HCT116 (cell line): ENCODE data around the gene BRI3BP. TPM values are rescaled to one million over a fixed set of nuclear protein-coding genes. Genes with fewer than 3 reads are reported as not detected.

Experiments
- ATAC-seq: fragments of 200-7000 bp; cut with Tn5 transposase; 2 replicates; pipeline ENCODE4 v1.9.1; 2020; ENCODE audit warnings: mild to moderate bottlenecking, moderate library complexity
- BruUV-seq: library from RNA; stranded (reverse); fragments of 400-500 nt; replicated peaks from 2 replicates; lab custom pipeline; 2021; lab: Mats Ljungman, UMichigan
- CTCF ChIA-PET: fragments of 300-600 bp; sonication (Branson Sonifier 250); formaldehyde crosslinking; loops from one replicate; lab custom pipeline; 2021; ENCODE audit warnings: antibody characterized with exemption; lab: Charles Lee
- POLR2A ChIA-PET: fragments of 300-600, 350-600 bp; sonication (Branson Sonifier 250); formaldehyde crosslinking; loops from one replicate; lab custom pipeline; 2021; ENCODE audit warnings: antibody characterized with exemption; lab: Charles Lee
- RAD21 ChIA-PET, 2 experiments: fragments of 300-600 bp; sonication (Branson Sonifier 250); formaldehyde crosslinking; loops; one replicate each; lab custom pipeline; 2023; ENCODE audit warnings: low total read pairs in 2 of 2; ENCODE audit not compliant: uncharacterized antibody in 2 of 2, unreplicated experiment in 2 of 2, low non-redundant PET in 1 of 2; lab: Charles Lee
- DNase-seq: peaks from one replicate; pipeline ENCODE4 v3.0.0-alpha.2; 2010; ENCODE audit warnings: low read depth, low spot score
- H2AFZ ChIP-seq: fragments of 200-600 bp; shearing (Covaris generic), sonication (generic); 2 replicates; pipeline ENCODE4 v1.6.1; 2017; ENCODE audit warnings: low read depth, mixed run types, mixed read lengths, antibody characterized with exemption, low read length; ENCODE audit not compliant: poor library complexity, severe bottlenecking
- H3K27ac ChIP-seq: 2 replicates; pipeline ENCODE4 v1.5.1; 2012; ENCODE audit warnings: low read depth, low read length
- H3K27me3 ChIP-seq: fragments of 200-600 bp; sonication (generic); 2 replicates; pipeline ENCODE4 v1.6.1; 2016; ENCODE audit warnings: mixed run types, low read length, mixed read lengths; ENCODE audit not compliant: insufficient read depth
- H3K36me3 ChIP-seq, 2 experiments: fragments of 200-500 bp in 1 of 2; fragments of 200-600 bp in 1 of 2; sonication (Bioruptor generic) in 1 of 2; sonication (generic) in 1 of 2; 2 replicates each; pipeline versions ENCODE4 v1.5.1 to v1.6.1; 2014 to 2016; ENCODE audit warnings: low read length in 2 of 2, inconsistent platforms in 1 of 2, mixed read lengths in 1 of 2, mixed run types in 1 of 2; ENCODE audit not compliant: insufficient read depth in 2 of 2, control insufficient read depth in 1 of 2
- H3K4me1 ChIP-seq, 2 experiments: fragments of 200-600 bp in 1 of 2; sonication (generic) in 1 of 2; 2 replicates each; pipeline versions ENCODE4 v1.5.1 to v1.6.1; 2012 to 2017; ENCODE audit warnings: low read length in 2 of 2, inconsistent platforms in 1 of 2, mild to moderate bottlenecking in 1 of 2, mixed read lengths in 1 of 2, mixed run types in 1 of 2, moderate library complexity in 1 of 2; ENCODE audit not compliant: insufficient read depth in 2 of 2, control insufficient read depth in 1 of 2
- H3K4me2 ChIP-seq: fragments of 200-600 bp; sonication (generic); 2 replicates; pipeline ENCODE4 v1.6.1; 2017; ENCODE audit warnings: mixed run types, low read length, mixed read lengths
- H3K4me3 ChIP-seq, 2 experiments: fragments of 200-600 bp in 1 of 2; sonication (generic) in 1 of 2; replicated peaks in 1 of 2; 2 replicates each; pipeline ENCODE4 v1.5.1; 2011 to 2016; ENCODE audit warnings: low read length in 2 of 2, control low read depth in 1 of 2, low read depth in 1 of 2, mild to moderate bottlenecking in 1 of 2, mixed read lengths in 1 of 2, mixed run types in 1 of 2
- H3K79me2 ChIP-seq: fragments of 200-600 bp; sonication (generic); 2 replicates; pipeline ENCODE4 v1.6.1; 2017; ENCODE audit warnings: mild to moderate bottlenecking, mixed run types, low read length, moderate library complexity, mixed read lengths; ENCODE audit not compliant: insufficient read depth
- H3K9ac ChIP-seq: fragments of 200-600 bp; sonication (generic); 2 replicates; pipeline ENCODE4 v1.6.1; 2016; ENCODE audit warnings: low read length, mixed read lengths
- H3K9me2 ChIP-seq: fragments of 200-600 bp; sonication (generic), shearing (Covaris generic); 2 replicates; pipeline ENCODE4 v1.6.1; 2017; ENCODE audit warnings: mixed run types, mild to moderate bottlenecking, moderate library complexity; ENCODE audit not compliant: insufficient read depth
- H3K9me3 ChIP-seq, 2 experiments: fragments of 200-500 bp in 1 of 2; fragments of 200-600 bp in 1 of 2; sonication (Bioruptor generic) in 1 of 2; sonication (generic) in 1 of 2; 2 replicates each; pipeline ENCODE4 v1.6.1; 2014 to 2017; ENCODE audit warnings: low read length in 2 of 2, mixed read lengths in 2 of 2, inconsistent platforms in 1 of 2, low read depth in 1 of 2, mild to moderate bottlenecking in 1 of 2, mixed run types in 1 of 2, moderate library complexity in 1 of 2; ENCODE audit not compliant: control insufficient read depth in 1 of 2, insufficient read depth in 1 of 2
- H4K20me1 ChIP-seq: fragments of 200-600 bp; sonication (generic), shearing (Covaris generic); 2 replicates; pipeline ENCODE4 v1.6.1; 2017; ENCODE audit warnings: mixed run types, mild to moderate bottlenecking, moderate library complexity; ENCODE audit not compliant: insufficient read depth
- CBX3 ChIP-seq: IDR thresholded peaks from 2 replicates; pipeline ENCODE4 v1.6.1; 2012; ENCODE audit warnings: low read depth
- ELF1 ChIP-seq: IDR thresholded peaks from 2 replicates; pipeline ENCODE4 v1.6.1; 2012; ENCODE audit warnings: low read depth, borderline replicate concordance
- EZH2 ChIP-seq: fragments of 200-600 bp; sonication (generic); IDR thresholded peaks from 2 replicates; pipeline ENCODE4 v1.6.1; 2017; ENCODE audit warnings: antibody characterized with exemption, mixed run types
- EZH2phosphoT487 ChIP-seq: fragments of 200-600 bp; IDR thresholded peaks from 2 replicates; pipeline ENCODE4 v1.6.1; 2018; ENCODE audit warnings: antibody characterized with exemption, borderline replicate concordance
- POLR2A ChIP-seq: IDR thresholded peaks from 2 replicates; pipeline ENCODE4 v1.7.0; 2011; ENCODE audit warnings: borderline replicate concordance; ENCODE audit not compliant: insufficient read depth, insufficient read length; ENCODE audit errors: extremely low read depth
- POLR2AphosphoS5 ChIP-seq: IDR thresholded peaks from 2 replicates; pipeline ENCODE4 v1.6.1; 2011; ENCODE audit warnings: mild to moderate bottlenecking, low read depth, low read length, moderate library complexity
- RAD21 ChIP-seq: IDR thresholded peaks from 2 replicates; pipeline ENCODE4 v1.6.1; 2012; ENCODE audit warnings: low read depth, mild to moderate bottlenecking
- ZFX ChIP-seq: fragments of 450-650 bp; IDR thresholded peaks from 2 replicates; pipeline ENCODE4 v1.6.1; 2017
- ZNF274 ChIP-seq: fragments of 200-500 bp; sonication (Bioruptor generic); IDR thresholded peaks from 2 replicates; pipeline ENCODE4 v1.6.1; 2014; ENCODE audit warnings: mild to moderate bottlenecking, low read depth, low read length, inconsistent platforms
- intact Hi-C: fragments of 100-400 bp; cut with micrococcal nuclease; formaldehyde crosslinking; loops from 2 replicates; pipeline ENCODE4 v1.10.0; 2022
- total RNA-seq: library from RNA; stranded (reverse); gene quantifications from one replicate; pipeline ENCODE4 v1.2.1, GENCODE V29; 2021; ENCODE audit not compliant: unreplicated experiment
- TF ChIP-seq, protein P1 (sequence below): IDR thresholded peaks from 2 replicates; pipeline ENCODE4 v1.6.1; 2012; ENCODE audit warnings: low read depth
- TF ChIP-seq, protein P2 (sequence below): IDR thresholded peaks from 2 replicates; pipeline ENCODE4 v1.6.1; 2012
- TF ChIP-seq, protein P3 (sequence below), 3 experiments: fragments of 200-600 bp in 1 of 3; sonication (generic) in 1 of 3; IDR thresholded peaks in 2 of 3; conservative IDR thresholded peaks in 1 of 3; 2 replicates each; pipeline ENCODE4 v1.5.1; 2012 to 2017; ENCODE audit warnings: low read depth in 2 of 3, low read length in 2 of 3, antibody characterized with exemption in 1 of 3, borderline replicate concordance in 1 of 3, control low read depth in 1 of 3, mild to moderate bottlenecking in 1 of 3, mixed read lengths in 1 of 3, mixed run types in 1 of 3, moderate library complexity in 1 of 3; ENCODE audit not compliant: insufficient read depth in 1 of 3
- TF ChIP-seq, protein P4 (sequence below): IDR thresholded peaks from 2 replicates; pipeline ENCODE4 v1.6.1; 2011; ENCODE audit warnings: mild to moderate bottlenecking, low read length, moderate library complexity; ENCODE audit not compliant: insufficient replicate concordance; ENCODE audit errors: extremely low read depth

BRI3BP gene
- total RNA-seq, 1 experiment from 2014 or later = 40.1 TPM

DNA sequence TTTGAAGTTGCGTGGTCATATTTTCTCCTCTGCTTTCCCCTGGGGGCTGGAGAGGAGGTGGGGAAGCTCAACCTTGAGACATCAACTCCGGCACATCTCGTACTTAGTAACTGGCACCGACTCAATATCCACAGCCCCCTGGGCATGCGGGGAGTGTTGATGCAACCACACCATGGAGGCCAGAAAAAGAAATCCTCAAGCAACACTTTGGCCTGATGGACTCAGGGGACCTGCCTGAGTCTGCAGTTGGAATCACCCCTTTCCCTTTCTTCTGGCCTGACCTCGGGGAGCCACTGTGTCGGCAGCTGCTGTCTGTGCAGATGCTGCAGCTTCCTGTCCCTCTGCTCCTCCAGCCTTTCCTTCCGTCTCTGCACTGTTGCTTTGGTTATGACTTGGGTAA is 60.4 kb downstream of the BRI3BP start:
- Histone ChIP-seq H3K36me3 (no peaks in the 10 kb centered on the region), H3K27me3 (no peaks in the 10 kb centered on the region), H3K4me2 (no peak overlapping the region), H2AFZ (no peak overlapping the region), H4K20me1 (no peaks in the 10 kb centered on the region), H3K9me3 (no peaks in the 10 kb centered on the region), H3K27ac (no peak overlapping the region), H3K4me1 (no peaks in the 10 kb centered on the region), H3K9me2 (no peaks in the 10 kb centered on the region), H3K79me2 (no peaks in the 10 kb centered on the region), H3K4me3 (no peak overlapping the region), H3K9ac (no peak overlapping the region)
- intact Hi-C loops = no loop called here
- ChIA-PET RAD21 (no interaction called here), CTCF (no interaction called here), POLR2A (no interaction called here)
- no TSS peak for BruUV-seq
- TF ChIP-seq ZNF274 = no peak
- no peak for TF ChIP-seq POLR2A
- TF ChIP-seq CBX3 = no peak
- ATAC-seq (no peak), DNase-seq (no peak)

DNA sequence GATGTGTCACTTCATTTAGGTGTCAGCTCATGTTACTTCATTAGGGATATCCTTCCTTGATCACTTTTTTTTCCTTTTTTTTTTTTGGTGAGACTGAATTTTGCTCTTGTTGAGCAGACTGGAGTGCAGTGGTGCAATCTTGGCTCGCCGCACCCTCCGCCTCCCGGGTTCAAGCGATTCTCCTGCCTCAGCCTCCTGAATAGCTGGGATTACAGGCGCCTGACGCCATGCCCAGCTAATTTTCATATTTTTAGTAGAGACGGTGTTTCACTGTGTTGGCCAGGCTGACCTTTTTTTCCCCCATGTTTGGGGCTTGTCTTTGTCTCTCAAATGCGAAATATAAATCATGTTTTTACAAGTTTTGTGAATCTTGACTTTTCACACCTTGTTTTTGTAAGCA is 62.1 kb downstream of the BRI3BP start:
- no peaks in the 10 kb centered on the region for H3K4me1 ChIP-seq
- H3K27me3 ChIP-seq = no peaks in the 10 kb centered on the region
- no peak overlapping the region for H2AFZ ChIP-seq
- ATAC-seq (no peak), DNase-seq (no peak)
- no peaks in the 10 kb centered on the region for H4K20me1 ChIP-seq
- ChIA-PET CTCF (no interaction called here), RAD21 (no interaction called here), POLR2A (no interaction called here)
- H3K9ac ChIP-seq = no peak overlapping the region
- no peak overlapping the region for H3K4me3 ChIP-seq
- no peaks in the 10 kb centered on the region for H3K9me2 ChIP-seq
- no peaks in the 10 kb centered on the region for H3K9me3 ChIP-seq
- H3K4me2 ChIP-seq = no peak overlapping the region
- no TSS peak for BruUV-seq
- intact Hi-C loops = no loop called here
- H3K36me3 ChIP-seq = no peaks in the 10 kb centered on the region
- no peak overlapping the region for H3K27ac ChIP-seq
- no peaks in the 10 kb centered on the region for H3K79me2 ChIP-seq
- TF ChIP-seq POLR2AphosphoS5 = no peak
- TF ChIP-seq, protein P1, sequence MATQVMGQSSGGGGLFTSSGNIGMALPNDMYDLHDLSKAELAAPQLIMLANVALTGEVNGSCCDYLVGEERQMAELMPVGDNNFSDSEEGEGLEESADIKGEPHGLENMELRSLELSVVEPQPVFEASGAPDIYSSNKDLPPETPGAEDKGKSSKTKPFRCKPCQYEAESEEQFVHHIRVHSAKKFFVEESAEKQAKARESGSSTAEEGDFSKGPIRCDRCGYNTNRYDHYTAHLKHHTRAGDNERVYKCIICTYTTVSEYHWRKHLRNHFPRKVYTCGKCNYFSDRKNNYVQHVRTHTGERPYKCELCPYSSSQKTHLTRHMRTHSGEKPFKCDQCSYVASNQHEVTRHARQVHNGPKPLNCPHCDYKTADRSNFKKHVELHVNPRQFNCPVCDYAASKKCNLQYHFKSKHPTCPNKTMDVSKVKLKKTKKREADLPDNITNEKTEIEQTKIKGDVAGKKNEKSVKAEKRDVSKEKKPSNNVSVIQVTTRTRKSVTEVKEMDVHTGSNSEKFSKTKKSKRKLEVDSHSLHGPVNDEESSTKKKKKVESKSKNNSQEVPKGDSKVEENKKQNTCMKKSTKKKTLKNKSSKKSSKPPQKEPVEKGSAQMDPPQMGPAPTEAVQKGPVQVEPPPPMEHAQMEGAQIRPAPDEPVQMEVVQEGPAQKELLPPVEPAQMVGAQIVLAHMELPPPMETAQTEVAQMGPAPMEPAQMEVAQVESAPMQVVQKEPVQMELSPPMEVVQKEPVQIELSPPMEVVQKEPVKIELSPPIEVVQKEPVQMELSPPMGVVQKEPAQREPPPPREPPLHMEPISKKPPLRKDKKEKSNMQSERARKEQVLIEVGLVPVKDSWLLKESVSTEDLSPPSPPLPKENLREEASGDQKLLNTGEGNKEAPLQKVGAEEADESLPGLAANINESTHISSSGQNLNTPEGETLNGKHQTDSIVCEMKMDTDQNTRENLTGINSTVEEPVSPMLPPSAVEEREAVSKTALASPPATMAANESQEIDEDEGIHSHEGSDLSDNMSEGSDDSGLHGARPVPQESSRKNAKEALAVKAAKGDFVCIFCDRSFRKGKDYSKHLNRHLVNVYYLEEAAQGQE = no peak
- no peak for TF ChIP-seq CBX3
- no peak for TF ChIP-seq RAD21
- TF ChIP-seq POLR2A = no peak
- TF ChIP-seq ELF1 = no peak
- TF ChIP-seq, protein P2, sequence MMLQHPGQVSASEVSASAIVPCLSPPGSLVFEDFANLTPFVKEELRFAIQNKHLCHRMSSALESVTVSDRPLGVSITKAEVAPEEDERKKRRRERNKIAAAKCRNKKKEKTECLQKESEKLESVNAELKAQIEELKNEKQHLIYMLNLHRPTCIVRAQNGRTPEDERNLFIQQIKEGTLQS = no peak
- no peak for TF ChIP-seq ZFX
- TF ChIP-seq, protein P3, sequence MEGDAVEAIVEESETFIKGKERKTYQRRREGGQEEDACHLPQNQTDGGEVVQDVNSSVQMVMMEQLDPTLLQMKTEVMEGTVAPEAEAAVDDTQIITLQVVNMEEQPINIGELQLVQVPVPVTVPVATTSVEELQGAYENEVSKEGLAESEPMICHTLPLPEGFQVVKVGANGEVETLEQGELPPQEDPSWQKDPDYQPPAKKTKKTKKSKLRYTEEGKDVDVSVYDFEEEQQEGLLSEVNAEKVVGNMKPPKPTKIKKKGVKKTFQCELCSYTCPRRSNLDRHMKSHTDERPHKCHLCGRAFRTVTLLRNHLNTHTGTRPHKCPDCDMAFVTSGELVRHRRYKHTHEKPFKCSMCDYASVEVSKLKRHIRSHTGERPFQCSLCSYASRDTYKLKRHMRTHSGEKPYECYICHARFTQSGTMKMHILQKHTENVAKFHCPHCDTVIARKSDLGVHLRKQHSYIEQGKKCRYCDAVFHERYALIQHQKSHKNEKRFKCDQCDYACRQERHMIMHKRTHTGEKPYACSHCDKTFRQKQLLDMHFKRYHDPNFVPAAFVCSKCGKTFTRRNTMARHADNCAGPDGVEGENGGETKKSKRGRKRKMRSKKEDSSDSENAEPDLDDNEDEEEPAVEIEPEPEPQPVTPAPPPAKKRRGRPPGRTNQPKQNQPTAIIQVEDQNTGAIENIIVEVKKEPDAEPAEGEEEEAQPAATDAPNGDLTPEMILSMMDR (IDR thresholded peaks at IDR 0.05 in 2 of 3, conservative IDR thresholded peaks at IDR 0.05 in 1 of 3; ENCODE audit: borderline replicate concordance in 1 of 3, insufficient read depth in 1 of 3, low read depth in 2 of 3, low read length in 2 of 3) = no peak
- no peak for TF ChIP-seq EZH2
- TF ChIP-seq EZH2phosphoT487 = no peak
- TF ChIP-seq, protein P4, sequence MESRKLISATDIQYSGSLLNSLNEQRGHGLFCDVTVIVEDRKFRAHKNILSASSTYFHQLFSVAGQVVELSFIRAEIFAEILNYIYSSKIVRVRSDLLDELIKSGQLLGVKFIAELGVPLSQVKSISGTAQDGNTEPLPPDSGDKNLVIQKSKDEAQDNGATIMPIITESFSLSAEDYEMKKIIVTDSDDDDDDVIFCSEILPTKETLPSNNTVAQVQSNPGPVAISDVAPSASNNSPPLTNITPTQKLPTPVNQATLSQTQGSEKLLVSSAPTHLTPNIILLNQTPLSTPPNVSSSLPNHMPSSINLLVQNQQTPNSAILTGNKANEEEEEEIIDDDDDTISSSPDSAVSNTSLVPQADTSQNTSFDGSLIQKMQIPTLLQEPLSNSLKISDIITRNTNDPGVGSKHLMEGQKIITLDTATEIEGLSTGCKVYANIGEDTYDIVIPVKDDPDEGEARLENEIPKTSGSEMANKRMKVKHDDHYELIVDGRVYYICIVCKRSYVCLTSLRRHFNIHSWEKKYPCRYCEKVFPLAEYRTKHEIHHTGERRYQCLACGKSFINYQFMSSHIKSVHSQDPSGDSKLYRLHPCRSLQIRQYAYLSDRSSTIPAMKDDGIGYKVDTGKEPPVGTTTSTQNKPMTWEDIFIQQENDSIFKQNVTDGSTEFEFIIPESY = no peak
